Panc1 (cell line): Measurements from ENCODE around the gene MARK3.

ENCODE experiments used
- CTCF ChIP-seq: fragments of 450-650 bp; IDR thresholded peaks from 2 replicates; pipeline ENCODE4 v1.5.1; 2017; ENCODE audit warnings: mild to moderate bottlenecking
- POLR2AphosphoS5 ChIP-seq: IDR thresholded peaks from 2 replicates; pipeline ENCODE4 v1.6.1; 2012; ENCODE audit warnings: mild to moderate bottlenecking, low read depth, low read length, moderate library complexity
- SIN3A ChIP-seq: IDR thresholded peaks from 2 replicates; pipeline ENCODE4 v1.6.1; 2012; ENCODE audit warnings: low read depth, mild to moderate bottlenecking, low read length, moderate library complexity, borderline replicate concordance; ENCODE audit not compliant: insufficient read depth
- TCF7L2 ChIP-seq: IDR thresholded peaks from 2 replicates; pipeline ENCODE4 v1.6.1; 2011; ENCODE audit warnings: mild to moderate bottlenecking, low read depth, low read length, inconsistent platforms

DNA sequence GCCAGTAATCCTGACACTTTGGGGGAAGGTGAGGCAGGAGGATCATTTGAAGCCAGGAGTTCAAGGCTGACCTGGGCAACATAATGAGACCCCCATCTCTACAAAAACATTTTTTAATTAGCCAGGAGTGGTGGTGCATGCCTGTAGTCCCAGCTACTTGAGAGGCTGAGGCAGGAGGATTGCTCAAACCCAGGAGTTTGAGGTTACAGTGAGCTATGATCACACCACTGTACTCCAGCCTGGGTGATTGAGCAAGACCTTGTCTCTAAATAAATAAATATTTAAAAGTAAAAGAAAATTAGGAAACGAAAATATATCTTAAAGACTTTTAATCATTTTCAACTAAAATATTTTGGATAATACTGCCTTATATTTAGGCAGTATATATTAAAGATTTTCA is 111.6 kb downstream of the MARK3 start:
- no peak for TF ChIP-seq CTCF
- TF ChIP-seq POLR2AphosphoS5 = no peak
- no peak for TF ChIP-seq TCF7L2
- no peak for TF ChIP-seq SIN3A
